Activated naive CD8-positive, alpha-beta T cell treated with anti-CD3 and anti-CD28 coated beads, Interleukin-2, amount 50 U/mL, for 16 hours (primary cell): ENCODE data around the gene CGNL1.

Experiments used
- DNase-seq: peaks from one replicate; pipeline ENCODE4 v3.0.0-alpha.2; 2020; ENCODE audit warnings: low read depth, low spot score

The CGNL1 gene

GRCh38 chr15:57547243-57547755 is 171.0 kb downstream of the CGNL1 start:
- no peak for DNase-seq

- no peak for DNase-seq
Measured at GRCh38 chr15:57548351-57548750, 172.0 kb downstream of the CGNL1 start.

DNA sequence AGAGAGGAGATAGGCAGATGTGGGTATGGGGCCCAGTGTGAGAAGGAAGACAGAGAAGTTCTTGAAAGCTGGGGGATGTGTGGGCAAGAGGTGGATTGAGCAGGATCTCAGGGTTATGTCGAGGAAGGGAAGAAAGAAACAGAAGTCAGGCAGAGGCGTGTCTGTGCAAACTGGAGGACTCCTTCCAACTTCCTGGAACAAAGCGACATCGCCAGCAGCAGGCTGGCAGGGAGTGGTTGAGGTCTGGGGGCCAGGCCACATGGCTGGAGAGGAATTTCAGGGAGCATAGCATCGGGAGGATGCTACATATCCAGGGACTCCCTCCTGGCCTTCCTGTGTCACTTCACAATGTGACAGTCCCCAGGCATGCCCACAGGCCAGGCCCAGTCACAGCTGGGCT is 172.5 kb downstream of the CGNL1 start:
- no peak for DNase-seq

DNA sequence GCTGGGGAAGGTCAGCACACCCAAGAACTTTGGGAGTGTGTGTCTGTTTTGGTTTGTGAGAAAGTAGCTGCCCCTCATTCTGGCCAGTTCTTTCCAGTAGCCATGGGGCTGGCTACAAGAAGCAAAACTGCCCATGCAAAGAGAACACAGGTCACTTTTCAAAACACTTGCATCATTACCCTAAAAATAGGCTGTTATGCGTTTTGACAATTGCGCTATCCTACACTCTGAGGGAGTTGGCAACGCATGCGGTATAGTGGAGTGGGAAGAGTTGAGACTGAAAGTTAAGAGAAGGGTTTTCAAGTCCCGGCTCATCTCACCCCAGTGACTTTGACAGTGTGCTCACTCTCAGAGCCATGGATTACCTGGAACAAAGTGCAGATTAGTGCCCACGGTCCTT is 173.6 kb downstream of the CGNL1 start:
- DNase-seq, result no peak

GRCh38 chr15:57550640-57551039 is 174.3 kb downstream of the CGNL1 start:
- no peak for DNase-seq

DNA sequence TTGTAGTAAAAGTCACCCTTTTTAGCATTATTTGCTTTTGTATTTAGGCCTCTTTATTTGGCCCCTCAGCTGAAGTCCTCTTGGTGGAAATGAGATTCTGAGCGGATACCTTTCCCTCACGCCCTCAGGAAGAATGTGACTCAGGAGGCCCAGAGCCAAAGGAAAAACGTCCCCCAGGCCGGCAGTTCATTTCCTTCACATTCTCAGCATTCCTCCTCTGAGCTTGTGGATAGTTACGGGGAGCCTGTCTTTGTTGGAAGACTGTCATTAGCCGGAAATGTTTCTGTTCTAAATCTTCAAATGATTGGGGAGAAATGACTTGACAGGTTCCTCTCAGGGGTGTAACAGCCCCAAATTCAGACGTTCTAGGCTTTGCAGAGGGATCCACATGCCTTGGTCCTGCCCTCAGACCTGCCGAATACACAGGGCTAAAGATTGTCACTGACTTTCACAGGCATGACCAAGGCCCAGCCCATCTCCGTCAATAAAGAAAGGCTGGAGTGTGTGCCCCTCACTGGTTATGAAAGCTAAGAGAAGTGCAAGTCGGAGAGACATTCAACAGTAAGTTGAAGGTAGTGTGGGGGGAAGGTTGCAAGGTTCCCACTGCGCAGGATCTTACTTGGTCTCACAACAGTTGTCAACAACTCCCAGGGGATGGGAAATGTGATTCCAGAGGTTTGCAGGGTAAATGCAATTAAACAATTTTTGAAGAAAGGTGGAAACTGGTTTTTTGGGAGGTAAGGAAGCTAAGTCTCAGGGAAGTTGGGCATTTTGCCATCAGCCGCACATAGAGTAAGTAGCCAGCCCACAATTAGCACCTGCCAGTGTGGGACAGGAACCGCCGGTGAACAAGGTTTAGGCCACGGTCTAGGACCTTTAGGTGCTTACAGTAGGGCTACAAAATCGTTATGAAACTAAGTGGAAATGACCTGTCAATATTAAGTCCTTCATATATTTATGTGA is 175.7 kb downstream of the CGNL1 start:
- no peak for DNase-seq

DNA sequence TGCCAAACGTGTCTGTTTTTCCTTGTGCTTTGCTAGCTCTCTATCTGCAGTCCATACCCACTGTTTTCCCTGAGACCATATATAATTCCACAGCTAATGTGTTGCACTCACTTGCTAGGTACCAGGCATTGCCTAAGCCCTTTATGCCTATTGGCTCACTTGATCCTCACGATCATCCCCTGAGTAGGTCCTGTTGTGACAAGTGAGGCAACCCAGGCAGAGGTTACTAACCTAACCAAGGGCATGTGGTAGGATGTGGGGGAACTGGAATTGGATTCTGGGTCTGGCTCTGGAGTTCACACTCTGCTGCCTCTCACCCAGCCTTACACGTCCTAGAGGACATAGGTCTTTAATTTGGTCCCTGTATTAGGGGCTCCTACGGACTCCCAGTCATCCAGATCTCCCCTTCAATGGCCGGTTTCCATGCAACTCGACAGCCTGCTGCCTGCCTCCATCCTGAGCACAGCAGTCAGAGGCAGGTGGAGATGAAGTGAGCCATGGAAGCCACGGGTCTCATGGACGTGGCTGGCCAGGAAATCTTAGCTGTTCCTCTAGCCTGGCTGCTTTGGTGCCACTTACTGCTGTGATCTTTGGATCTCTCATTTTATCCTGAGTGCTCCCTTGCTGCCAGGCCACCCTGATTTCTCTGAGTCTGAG is 176.5 kb downstream of the CGNL1 start:
- DNase-seq, result no peak

DNA sequence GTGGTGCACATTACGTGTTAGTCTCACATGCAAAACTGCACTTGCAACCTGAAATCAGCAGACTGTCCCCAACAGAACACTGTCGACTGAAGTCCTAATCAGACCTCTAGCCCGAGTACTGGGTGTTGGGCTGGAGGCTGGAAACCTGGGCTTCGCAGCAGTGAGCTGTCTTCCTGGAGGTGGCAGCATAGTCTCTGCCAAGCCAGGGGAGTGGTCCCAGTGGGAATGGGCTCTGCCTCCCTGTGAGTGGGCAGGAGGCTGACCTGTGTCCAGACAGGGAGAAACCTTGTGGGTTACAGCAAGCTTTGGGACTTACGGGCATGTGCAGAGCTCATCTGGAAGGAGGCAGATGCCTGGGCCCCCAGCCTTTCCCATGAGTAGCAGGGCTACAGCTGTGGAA is 177.2 kb downstream of the CGNL1 start:
- DNase-seq, result no peak

DNA sequence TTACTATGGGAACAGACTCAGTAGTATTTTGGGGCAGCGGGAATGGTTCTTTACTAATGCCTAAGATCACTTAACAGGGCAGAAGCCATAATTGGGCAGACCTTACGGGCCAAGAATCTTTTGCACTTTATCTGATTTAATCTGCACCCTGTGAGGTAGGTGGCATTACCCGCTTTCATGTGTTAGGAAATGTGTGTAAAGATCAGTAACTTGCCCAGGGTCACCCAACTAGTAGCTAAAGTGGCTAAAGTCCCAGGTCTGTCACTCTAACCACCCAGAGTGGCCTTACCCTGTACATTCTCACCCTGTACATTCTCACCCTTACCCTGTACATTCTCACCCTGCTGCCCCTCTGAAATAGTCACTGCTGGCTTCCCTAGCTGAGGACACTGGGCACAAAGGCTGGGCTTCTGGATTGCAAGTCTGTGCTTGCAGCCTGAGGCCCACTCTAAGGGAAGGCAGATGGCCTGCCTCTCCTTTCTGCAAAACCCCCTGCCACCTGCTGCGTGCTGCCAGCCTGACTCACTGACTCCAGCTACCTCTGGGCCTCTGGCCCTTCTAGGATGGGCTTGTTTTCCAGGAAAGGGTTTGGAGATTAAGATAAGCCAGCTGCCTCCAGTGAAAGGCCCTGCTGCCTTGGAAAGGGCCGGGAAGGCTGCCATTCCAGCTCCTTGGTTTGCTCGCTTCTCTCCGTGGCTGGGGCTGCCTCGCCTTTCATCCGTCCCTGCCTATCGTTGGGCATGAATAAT is 177.9 kb downstream of the CGNL1 start:
- no peak for DNase-seq

GRCh38 chr15:57554812-57555179 is 178.5 kb downstream of the CGNL1 start:
- no peak for DNase-seq

GRCh38 chr15:57555270-57555669 is 179.0 kb downstream of the CGNL1 start:
- no peak for DNase-seq

DNA sequence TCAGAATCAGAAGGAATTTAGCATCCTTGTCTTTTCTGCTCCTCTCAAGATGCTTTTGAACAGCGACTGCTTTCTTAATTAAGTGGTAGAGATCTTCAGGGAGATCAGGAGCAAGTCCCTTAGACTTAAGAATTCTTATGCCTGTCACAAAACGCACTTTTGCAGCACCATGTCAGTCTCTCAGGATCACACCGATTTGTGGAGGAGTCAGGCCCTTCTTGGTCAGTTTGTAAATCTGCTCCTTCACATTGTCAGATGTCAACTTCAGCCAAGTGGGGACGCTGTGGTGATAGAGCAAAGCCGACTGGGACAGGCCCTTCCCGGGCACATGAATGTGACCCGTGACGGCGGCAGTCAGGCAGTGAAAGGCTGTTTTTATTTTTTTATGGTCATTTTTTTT is 179.7 kb downstream of the CGNL1 start:
- DNase-seq, result no peak

DNA sequence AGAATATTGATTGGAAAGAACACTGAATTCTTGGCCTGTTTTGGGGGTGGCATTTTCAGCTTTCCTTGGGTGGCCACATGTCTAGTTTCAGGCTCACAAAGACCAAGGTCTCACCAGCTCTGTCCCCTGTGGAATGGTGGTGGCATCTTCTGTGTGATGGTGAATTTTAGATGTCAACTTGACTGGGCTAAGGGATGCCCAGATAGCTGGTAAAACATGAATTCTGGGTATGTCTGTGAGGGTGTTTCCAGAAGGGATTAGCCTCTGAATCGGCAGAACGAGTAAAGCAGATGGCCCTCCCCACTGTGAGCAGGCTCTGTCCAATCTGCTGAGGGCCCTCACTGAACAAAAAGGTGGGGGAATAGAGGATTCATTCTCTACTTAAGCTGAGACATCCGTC is 181.0 kb downstream of the CGNL1 start:
- DNase-seq, result no peak

DNA sequence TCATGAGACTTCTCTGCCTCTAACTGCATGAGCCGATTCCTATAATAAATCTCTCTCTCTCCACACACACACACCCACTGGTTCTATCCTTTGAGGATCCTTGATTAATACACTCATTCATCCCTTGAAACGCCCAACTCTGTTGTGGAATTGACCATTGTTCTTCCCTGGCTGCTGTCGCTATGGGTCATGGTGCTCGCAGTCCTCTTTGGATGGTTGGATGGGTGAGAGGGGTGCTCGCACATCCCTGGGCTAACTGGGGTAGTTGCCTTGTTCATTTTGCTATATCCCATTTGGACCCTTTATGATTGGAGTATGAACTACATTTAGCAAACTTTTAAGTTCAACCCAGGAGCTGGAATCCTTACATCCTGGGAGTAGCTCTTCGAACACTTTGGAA is 181.5 kb downstream of the CGNL1 start:
- DNase-seq, result no peak

GRCh38 chr15:57559875-57560274 is 183.6 kb downstream of the CGNL1 start:
- peak; percentile 45 for DNase-seq

DNA sequence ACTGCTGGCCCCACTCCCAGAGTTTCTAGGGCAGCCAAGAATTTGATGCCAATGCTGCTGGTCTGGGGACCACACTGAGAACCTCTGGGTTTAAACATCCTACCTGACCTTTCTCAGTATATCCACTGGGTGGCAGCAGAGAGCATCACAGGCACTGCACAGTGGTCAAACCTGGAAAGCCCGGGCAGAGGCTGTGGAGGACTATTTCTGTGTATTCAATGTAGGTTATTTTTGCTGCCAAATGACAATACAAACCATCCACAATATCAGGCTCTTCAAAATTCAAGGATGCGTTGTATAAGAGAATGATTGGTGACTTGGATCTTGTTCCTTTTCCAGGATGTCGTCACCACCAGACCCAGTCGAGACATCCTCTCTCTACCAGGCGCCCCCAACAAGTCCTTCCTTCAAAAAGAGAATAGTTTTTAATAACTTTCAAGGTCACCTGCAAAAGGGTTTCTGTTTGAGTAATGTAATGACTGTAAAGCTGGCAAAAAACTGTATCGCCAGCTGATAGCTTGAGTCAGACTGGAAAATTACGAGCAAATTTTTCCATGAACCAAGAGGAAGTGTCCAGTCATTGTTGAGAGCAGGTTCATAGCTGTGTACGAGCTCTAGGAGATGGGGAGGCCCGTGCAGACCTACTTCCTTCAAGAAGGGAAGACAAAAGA is 184.9 kb downstream of the CGNL1 start:
- DNase-seq, result no peak

- no peak for DNase-seq
Measured at GRCh38 chr15:57562196-57562769, 186.0 kb downstream of the CGNL1 start.

DNA sequence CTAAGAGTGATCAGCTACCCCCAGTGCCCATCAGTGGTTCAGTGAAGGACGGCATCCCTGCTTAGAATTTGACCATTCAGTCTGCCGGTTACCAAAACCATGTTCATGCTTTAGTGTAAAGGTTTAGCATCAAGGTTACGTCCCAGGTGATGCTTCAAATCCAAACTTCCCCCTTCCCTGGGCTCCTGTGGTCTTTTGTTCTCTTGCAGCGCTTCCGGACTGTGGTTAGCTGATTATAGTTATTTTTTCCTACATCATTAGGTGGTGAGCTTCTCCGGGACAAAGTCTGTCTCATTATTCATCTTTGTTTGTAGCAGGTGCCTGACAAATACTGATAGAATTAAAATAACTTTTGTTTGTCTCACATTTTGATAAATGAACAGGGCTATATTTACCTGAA is 187.1 kb downstream of the CGNL1 start:
- DNase-seq, result no peak

DNA sequence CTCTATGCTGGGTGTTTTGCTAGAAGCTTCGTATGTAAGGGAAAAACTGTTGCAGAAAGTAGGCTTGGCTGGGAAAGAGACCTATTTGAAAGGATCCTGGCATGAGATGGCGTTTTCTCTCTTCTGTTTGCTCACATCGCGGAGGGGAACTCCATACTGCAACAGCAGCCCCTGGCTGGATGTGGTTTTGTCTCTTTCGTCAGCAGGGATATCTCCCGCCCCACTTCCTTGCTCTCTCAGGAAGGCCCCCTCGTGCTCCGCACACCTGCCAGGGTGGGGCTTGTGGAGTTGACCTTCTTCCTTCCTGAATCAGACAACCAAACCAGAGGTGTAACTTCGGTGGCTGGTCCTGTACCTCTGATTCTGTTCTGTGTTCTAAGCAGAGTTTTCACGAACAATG is 189.0 kb downstream of the CGNL1 start:
- no peak for DNase-seq

- DNase-seq, result no peak
Measured at GRCh38 chr15:57566834-57567233, 190.5 kb downstream of the CGNL1 start.

- DNase-seq, result no peak
Measured at GRCh38 chr15:57567891-57568290, 191.6 kb downstream of the CGNL1 start.
